Brain pericyte (primary cell): ENCODE measurements around the gene FBXL4.

Source experiments
- DNase-seq: peaks from one replicate; pipeline ENCODE4 v3.0.0-alpha.2; 2012; ENCODE audit warnings: low read depth, low spot score

The FBXL4 gene

DNA sequence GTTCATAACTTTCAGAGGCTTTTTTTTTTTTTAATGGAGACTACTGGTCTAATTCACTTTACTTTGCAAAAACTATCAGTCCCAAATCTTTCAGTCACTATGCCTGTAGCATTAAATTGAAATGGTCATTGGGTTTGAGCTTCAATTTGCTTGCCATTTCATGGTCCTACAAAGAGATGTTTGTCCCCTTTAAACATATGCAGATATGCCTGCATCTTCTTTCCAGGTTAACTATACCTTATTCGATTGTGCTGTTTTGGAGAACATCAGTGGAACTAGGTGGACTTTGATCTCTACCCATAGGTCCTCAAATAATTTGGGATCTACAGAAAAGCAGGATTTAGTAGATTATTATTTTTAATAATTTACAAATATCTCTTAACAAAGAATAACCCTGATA lies 108.8 kb downstream of the FBXL4 start:
- DNase-seq: no peak

- no peak for DNase-seq
Observed at GRCh38 chr6:98838032-98838431, 109.7 kb downstream of the FBXL4 start.

- DNase-seq: no peak
Observed at GRCh38 chr6:98836962-98837944, 110.5 kb downstream of the FBXL4 start.

DNA sequence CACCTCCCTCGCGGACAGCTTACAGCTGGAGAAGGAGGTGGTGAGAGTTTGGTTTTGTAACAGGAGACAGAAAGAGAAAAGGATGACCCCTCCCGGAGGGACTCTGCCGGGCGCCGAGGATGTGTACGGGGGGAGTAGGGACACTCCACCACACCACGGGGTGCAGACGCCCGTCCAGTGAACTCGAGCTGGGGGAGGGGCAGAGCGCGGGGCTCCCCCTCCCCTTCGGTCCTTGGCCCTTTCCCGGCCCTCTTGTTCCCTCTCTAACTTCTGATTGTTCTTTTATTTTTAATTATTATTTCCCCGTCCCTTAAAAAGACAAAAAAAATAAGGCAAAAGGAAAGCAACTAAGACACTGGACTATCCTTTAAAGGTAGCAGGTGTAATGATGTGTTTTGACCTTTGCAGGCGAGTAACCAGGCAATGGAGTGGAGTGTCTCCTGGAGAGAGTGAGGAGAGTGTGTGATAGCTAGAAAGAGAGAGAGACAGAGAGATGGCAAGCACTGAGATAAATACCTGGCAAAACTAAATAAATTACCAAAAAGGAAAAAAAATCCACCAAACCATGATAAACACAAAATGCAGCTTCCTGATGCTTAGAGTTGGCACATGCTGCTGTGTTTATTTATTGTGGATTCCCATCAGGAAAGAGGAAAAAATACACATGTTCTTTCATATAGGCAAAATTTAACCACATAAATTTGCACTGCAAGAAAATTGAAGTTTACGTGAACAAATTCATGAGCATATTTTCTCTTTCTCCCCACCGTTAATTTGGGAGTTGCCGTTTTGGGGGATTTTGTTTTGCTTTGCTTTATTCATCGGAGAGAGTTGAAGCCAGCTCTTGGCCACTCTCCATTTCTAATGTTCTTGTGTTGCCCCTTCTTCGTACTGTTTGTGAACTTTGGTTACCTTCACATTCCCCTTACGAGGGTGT lies 111.5 kb downstream of the FBXL4 start:
- no peak for DNase-seq

GRCh38 chr6:98835149-98836024 lies 112.4 kb downstream of the FBXL4 start:
- no peak for DNase-seq

DNA sequence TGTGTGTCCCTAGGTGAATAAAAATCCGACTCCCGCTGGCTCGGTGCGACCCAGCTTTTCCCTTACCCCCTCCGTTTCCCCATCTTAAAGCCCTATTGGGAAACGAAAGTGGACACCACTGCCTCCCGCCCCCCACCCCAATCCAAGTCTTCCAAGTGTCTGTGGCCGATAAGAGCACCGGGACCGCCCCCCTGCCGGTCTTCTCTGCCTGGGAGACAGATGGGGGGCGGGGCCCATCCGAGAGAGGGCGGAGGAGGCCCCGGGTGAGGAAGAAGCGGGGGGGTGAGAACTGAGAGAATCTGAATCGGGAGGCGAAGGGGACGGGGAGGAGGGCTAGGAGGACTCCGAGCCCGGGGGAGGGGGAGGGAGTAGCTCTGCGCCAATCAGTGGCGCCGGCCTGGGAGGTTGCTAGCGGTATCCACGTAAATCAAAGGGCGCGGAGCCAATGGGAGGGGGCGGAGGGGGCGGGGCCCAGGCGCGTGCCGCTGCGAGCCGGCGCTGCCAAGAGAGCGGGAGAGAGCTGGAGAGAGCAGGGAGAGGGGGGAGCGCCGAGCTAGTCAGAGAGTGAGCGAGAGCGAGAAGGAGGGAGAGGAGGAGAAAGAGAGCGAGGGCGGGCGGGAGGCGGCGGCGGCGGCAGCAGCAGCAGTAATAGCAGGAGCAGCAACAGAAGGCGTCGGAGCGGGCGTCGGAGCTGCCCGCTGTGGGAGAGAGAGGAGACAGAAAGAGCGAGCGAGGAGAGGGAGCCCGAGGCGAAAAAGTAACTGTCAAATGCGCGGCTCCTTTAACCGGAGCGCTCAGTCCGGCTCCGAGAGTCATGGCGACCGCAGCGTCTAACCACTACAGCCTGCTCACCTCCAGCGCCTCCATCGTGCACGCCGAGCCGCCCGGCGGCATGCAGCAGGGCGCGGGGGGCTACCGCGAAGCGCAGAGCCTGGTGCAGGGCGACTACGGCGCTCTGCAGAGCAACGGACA lies 113.4 kb downstream of the FBXL4 start, which contains the start of gene POU3F2:
Gene POU3F2 (plus strand): TSS at position 515 of the 972 bp plus-strand sequence. CDS start 300 bp downstream, at position 815.
- DNase-seq: no peak

- no peak for DNase-seq
Observed at GRCh38 chr6:98833307-98834059, 114.3 kb downstream of the FBXL4 start.

DNA sequence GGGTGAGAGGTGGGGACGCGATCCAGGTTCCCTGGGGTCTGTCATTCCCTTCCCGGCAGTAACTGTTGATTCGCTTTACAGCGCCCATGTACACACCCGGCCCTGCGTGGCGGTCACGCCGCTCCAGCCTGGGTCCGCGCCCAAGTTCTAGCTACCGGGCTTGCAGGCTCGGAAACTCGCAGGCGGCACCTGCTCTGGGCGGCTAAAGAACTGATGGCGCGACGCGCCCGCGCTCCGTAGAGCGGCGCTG lies 114.8 kb downstream of the FBXL4 start:
- DNase-seq: no peak

DNA sequence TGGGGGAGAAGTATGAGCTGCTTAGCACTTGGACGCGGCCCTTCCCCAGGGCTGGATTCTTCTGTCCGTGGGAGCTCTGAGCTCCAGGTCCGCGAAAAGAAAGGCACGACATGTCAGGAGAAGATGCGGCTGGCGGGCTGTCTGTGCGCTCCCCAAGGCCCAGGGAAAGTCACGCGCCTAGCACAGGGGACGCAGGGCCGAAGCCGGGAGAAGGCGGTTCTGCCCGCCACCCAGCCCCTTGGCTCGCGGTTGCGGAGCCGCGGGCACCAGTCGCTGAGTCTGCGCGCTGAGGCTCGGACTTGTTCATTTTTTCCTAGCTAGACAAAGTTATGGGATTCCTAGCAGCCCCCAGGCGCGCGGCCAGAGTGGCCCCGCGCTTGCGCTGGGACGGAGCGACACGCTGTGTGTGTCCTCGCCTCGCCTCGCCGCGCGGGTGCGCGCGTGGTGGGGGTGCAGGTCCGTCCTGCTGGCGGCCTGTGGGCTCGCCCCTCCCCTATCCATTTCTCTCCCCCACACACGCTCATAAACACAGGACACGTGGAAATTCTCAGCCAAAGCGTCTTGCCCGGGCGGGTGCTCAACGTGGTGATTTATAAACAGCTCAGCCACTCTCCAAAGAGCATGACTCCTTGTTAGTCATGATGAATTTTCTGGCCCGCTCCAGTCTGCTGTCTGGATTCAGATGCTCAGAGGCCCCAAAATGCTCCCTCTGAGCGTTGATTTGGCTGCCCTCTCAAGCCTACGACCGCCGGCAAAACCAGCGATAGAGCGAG lies 115.3 kb downstream of the FBXL4 start:
- no peak for DNase-seq

GRCh38 chr6:98831959-98832283 lies 115.8 kb downstream of the FBXL4 start:
- no peak for DNase-seq

DNA sequence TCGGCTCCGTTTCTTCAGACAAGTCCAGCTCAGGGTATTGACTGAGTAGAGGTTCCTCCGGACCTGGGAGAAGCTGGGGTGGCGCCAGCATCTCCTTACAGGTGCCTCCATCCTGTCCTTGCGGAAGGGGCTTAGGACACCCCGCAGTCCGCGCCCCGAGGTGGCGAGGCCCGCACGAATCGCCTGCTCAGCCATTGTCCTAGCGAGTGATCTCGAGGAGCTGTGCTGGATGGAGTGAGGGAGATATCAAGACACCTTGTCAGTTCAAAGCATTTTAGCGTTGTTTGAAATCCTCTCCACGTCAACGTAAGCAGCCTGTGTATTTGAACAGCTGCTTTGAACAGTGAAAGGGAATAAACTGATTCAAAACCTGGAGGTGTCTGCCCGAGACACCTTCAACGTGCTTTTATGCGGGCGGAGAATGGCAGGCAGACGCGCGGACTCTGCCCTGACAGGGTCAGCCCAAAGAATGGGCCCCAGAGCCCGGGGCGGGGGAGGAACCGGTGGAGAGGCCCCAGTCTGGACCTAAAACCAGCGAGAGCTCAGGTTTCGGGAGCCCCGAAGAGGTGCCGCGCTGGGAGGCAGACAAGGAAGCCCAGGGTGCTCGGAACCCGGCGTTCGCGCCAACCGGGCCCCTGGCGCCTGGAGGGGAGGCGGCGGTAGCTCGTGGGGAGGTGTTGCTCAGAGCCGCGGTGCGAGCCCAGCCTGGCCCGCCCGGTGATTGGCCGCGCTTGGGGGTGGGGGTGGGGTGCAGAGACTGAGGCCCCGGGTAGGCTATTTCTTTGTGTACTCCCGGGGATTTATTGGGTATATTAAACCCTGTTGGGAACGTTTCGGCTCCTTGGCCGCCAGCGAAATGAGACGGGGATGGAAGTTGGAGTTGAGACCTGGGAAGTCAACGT lies 116.4 kb downstream of the FBXL4 start:
- DNase-seq: no peak

GRCh38 chr6:98830146-98830545 lies 117.6 kb downstream of the FBXL4 start:
- no peak for DNase-seq

DNA sequence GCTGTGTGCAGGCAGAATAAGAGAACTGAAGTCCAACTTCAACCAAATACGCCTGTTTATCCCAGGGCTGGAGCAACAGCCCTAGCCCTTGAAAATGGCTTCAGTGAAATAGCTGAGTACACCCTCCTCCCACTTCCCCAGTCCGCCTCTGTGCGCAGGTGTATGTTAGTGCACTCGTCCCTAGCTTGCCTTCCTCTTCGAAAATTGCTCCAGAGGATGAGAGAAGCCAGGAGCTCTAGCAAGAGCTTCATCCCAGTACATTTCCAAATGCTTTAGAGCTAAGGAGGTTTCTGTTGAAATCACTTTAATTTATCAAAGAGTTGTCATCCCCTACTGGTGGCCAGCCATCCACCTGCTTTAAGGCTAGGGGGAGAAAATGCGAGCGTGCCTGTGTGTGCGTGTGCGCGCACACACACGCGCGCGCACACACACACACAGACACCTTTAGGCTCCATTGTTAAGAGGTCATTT lies 118.8 kb downstream of the FBXL4 start:
- DNase-seq: no peak

GRCh38 chr6:98828211-98828788 lies 119.4 kb downstream of the FBXL4 start:
- DNase-seq: no peak

DNA sequence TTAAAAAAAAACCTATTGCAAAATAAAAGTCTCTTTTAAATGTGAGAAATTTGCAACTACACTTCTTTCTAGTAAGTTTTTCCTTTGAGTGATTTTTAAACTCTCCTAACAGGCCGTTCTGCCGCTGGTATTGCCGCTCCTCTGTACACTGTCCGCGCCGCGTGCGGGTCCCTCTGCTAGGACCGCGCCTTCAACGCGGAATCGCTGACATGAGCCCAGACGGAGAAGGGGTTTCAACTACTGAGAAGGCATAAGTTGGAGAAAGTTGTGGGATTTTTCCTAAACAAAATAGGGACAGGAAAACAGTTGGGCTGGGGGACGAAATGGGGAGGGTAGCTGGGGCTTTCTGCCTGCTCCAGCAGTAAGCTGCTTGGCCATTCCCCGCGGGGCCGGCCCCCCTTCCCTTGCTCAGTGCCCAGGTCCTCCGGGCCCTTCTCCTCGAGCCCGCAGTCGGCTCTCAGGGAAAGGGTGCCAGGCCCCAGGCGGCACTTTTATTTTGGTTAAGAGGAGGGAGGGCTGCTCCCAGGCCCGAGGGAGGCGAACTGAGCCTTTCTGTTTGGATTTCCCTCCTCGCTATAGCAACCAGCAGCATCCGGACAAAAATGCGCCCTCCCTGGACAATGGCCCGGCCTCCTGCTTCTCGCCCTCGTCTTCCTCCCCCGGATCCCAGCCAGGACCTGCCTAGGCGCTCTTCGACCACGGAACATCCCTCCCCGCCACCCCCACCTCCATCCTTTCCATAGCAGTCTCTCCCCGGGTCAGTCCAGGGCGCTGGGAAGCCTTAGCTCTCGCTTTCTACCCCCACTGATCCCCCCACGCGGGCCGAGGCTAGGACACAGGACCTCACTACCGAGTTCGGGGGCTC lies 120.2 kb downstream of the FBXL4 start:
- DNase-seq: no peak

- DNase-seq: no peak
Observed at GRCh38 chr6:98825600-98826230, 122.0 kb downstream of the FBXL4 start.
